ENCODE measurements around the gene IQCH.

- TF ChIP-seq CTCF (conservative IDR thresholded peaks at IDR 0.05; ENCODE audit: low read depth in 2 of 2) = no peak
- TF ChIP-seq REST (IDR thresholded peaks at IDR 0.05; ENCODE audit: unreplicated experiment) = no peak
- TF ChIP-seq EZH2 (IDR thresholded peaks at IDR 0.05; ENCODE audit: low read depth, unreplicated experiment) = no peak
- no peak for TF ChIP-seq EZH2phosphoT487 (IDR thresholded peaks at IDR 0.05; ENCODE audit: unreplicated experiment)
- no peak for TF ChIP-seq POLR2AphosphoS5 (IDR thresholded peaks at IDR 0.05; ENCODE audit: low read depth)
- no peak for TF ChIP-seq ZNF114 (CRISPR knock-in tag; IDR thresholded peaks at IDR 0.05)
- no peak for TF ChIP-seq CREB1 (CRISPR knock-in tag; IDR thresholded peaks at IDR 0.05; ENCODE audit: low read depth)
- no peak for TF ChIP-seq ZNF331 (CRISPR knock-in tag; IDR thresholded peaks at IDR 0.05; ENCODE audit: low read depth)
- no peak for TF ChIP-seq ETS1 (IDR thresholded peaks at IDR 0.05)
- TF ChIP-seq NANOG (IDR thresholded peaks at IDR 0.05; ENCODE audit: borderline replicate concordance) = no peak
Observed at GRCh38 chr15:67515557-67515956, 261.0 kb downstream of the IQCH start.
